ENCODE data around the gene APBA1.

The APBA1 gene

GRCh38 chr9:69472101-69472620 lies 200.0 kb downstream of the APBA1 start:
- no peak for DNase-seq (ENCODE audit: low spot score)

GRCh38 chr9:69471433-69471832 lies 200.7 kb downstream of the APBA1 start:
- no peak for DNase-seq (ENCODE audit: low spot score)

DNA sequence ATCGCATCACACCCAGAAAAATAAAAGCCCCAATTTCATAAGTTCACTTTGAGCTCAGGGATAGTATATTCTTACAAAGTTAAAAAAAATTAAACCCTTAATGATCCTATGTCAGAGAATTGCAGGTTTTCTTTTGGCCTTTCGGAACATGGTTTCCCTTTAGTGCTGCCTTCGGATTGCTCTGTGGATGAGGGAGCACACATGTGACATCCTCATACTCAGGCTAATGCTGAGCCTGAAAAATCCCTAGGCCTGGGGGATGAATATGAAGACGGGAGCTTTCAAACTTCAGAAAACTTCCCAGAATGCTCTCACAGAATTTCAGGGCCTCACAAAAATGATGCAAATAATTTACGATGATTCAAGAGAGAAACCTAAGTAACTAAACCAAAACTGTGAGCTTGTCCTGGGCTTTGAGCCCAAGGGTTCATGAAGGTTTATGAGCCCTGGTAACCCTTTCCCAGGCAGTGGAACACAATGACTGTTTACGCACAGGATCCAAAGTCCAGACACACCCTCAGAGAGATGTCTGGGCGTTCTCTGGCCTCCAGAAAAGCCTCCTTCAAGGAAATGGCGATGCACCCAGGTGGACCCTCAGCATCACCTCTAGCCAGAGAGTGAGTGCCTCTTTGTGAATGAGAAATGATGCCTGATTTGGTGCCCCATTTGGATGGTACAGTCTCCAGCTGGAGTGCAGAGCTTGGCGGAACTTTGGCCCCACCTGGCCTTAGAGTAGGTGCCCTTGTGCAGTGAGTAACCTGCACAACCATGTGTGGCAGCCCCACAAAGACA lies 201.8 kb downstream of the APBA1 start:
- no peak for DNase-seq (ENCODE audit: low spot score)

DNA sequence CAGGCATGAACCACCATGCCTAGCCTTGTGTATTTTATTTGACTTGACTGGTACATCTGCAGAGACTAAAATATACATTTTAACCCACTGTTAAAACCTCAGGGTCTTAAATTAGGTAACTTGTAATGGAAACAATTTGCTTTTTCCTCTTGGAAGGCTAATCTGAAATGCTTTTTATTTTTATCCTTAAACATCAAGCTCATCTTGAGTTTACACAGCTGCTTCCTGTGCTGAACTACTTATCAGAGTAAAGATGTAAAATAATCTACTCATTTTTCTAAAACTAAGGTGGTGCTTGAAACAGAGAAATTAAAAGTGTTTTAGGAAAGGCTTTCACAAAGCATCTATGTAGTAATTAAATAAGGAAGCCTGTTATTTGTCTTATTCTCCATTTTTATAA lies 203.0 kb downstream of the APBA1 start:
- no peak for DNase-seq (ENCODE audit: low spot score)

GRCh38 chr9:69468380-69468779 lies 203.8 kb downstream of the APBA1 start:
- DNase-seq (ENCODE audit: low spot score) = no peak

GRCh38 chr9:69466151-69466550 lies 206.0 kb downstream of the APBA1 start:
- DNase-seq (ENCODE audit: low spot score) = peak; percentile 36

GRCh38 chr9:69465473-69465872 lies 206.7 kb downstream of the APBA1 start:
- DNase-seq (ENCODE audit: low spot score) = no peak

DNA sequence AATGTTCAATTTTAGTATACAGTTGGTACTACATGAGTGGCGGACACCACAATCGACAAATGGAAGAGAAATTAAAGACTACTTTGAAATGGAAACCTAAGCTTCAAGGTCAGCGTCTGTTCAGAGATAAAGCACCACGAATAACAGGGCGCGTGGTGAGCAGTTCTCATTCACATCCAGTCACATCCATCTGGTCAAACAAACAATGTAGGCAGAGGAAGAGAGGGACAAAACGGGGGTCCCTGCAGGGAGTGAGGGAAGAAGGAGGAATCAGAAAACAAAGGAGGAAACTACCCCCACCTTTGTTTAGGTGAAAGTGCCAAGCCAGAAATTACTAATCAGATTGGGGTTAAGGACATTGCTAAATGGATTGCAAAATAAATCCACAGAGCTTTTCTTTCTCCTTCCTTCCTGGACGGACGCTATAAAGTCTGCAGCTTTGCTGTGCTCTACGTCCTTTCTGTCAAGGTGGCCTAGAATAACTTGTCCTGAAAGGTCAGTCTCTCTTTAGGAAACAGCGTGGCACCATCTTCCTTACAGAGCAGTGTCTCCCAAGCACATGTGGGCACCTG lies 208.6 kb downstream of the APBA1 start:
- no peak for DNase-seq (ENCODE audit: low spot score)

DNA sequence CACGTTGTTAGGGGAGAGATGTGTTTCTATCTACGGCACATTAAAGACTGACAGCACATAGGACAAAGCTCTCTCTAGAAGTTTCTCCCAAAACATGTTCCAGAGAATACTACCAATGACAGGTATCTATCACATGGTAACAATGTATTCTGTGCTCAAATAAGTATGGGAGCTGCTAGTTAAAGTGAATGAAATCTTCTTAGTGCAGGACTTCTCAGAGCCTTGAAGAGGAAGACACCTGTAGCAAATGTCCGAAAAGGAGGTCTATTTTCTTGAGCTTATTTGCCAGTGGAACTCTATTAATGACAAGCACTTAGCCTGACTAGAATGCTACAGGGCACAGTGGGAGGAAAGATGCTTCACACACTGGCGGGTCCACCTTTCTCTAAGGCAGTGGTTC lies 209.8 kb downstream of the APBA1 start:
- no peak for DNase-seq (ENCODE audit: low spot score)

DNA sequence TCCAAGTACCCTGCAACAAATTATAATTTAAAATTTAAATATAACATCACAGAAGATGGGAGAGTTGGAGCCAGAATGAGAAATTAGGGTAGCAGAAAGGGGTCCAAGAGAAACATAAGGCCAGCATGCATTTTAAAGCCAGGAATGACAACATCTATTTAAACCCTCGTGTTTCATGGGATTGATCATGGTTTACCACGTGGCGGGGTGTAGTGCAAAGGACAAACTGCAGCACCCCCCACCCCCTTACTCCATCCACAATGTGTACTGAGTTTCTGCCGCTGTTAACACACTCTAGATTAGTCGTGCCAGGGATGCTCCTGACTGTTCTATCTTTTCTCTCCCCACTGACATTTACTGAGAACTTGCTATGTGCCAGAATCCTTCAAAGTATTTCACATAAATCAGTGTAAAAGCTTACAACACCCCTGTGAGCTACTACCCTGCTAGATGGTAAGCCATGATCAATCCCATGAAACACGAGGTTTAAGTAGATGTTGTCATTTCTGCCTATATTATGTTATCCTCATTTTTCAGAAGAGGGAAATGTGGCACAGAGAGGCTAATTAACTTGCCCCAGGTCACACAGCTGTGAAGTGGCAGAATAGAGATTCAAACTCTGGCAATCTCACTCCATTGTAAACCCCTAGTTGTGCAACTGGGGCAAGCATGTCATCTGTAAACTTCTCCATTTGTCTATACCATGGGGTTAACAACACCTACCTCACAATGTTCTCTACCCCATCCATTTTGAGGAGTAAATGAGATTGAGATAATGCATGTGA lies 210.9 kb downstream of the APBA1 start:
- DNase-seq (ENCODE audit: low spot score) = no peak

DNA sequence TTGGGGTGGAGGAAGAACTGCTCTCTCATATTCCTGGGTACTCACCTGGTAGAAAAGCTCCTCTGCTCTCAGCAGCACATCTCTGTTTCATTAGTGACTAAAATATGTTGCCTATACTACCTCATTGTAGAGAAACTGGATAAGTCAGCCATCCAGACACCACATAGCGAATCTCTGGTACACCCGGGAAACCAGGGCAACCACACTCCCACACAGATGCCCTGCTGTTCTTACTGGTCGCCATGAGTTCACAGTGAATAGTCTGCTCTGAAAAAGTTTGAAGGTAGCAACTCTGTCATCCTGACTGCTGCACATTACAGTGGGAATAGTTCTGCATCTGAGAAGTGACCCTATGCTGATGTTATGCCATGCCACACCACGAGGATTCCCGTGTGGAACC lies 212.2 kb downstream of the APBA1 start:
- DNase-seq (ENCODE audit: low spot score) = no peak

GRCh38 chr9:69458176-69458575 lies 214.0 kb downstream of the APBA1 start:
- no peak for DNase-seq (ENCODE audit: low spot score)

DNA sequence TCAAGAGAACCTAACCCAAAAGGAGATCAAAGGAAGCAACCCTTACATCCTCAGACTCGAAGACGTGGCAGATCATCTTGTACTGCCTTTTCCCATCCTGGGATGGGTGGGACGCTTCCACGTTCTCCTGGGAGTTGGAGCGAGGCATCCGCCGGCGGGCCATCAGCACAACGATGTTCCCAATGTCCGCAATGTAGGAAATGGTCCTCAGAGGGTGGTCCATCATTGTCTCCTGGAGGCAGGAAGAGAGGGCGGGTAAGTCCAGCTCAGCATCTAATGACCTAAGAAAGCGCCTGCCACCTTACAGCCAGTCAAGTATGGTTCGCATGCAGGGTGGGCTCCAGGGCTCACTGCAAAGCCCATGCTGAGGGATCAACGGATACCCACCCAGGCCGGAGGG lies 216.0 kb downstream of the APBA1 start:
- DNase-seq (ENCODE audit: low spot score) = no peak

DNA sequence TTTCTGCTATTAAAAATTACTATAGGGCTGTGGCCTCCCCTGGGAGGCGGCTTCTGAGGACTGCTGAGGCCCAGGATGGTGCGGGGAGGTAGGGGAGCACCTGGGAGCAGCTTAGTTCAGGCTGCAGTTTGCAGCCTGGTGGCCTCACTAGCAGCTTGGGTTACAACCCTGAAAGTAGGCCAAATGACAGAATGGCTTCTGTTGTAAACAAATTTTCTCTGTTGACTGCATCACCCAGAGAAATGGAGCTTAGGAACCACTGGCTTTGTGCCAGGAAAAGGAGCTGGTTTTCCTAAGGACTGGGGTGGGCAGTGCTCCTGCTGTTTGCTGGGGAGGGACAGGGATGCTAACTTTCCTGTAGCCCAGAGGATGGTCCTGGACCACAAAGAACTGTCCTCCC lies 216.9 kb downstream of the APBA1 start:
- DNase-seq (ENCODE audit: low spot score) = no peak

GRCh38 chr9:69454321-69454720 lies 217.8 kb downstream of the APBA1 start:
- DNase-seq (ENCODE audit: low spot score) = no peak

DNA sequence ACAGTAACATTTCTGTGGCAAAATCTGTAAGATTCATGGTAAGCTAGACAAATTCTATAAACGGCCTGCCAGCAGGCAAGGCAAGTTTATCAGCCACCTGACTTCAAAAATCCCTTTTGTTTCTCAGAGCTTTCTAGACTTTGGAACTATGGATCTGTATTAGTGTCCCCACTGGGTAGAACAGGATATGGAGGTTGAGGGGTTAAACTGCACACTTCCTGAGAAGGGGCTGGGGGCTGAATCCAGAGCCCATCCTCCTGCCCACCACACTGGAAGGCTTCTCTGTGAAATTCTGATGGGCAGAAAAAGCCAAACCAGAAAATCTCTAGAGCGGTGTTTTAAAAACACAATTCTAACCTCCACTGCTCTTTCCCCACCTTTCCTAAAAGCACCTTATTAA lies 218.4 kb downstream of the APBA1 start:
- no peak for DNase-seq (ENCODE audit: low spot score)

- DNase-seq (ENCODE audit: low spot score) = no peak
These were observed 219.9 kb downstream of the APBA1 start for GRCh38 chr9:69452110-69452782.

- DNase-seq (ENCODE audit: low spot score) = no peak
These were observed 225.7 kb downstream of the APBA1 start for GRCh38 chr9:69446496-69446895.

GRCh38 chr9:69445251-69445650 lies 226.9 kb downstream of the APBA1 start:
- no peak for DNase-seq (ENCODE audit: low spot score)

- no peak for DNase-seq (ENCODE audit: low spot score)
These were observed 227.4 kb downstream of the APBA1 start for GRCh38 chr9:69444791-69445190.

DNA sequence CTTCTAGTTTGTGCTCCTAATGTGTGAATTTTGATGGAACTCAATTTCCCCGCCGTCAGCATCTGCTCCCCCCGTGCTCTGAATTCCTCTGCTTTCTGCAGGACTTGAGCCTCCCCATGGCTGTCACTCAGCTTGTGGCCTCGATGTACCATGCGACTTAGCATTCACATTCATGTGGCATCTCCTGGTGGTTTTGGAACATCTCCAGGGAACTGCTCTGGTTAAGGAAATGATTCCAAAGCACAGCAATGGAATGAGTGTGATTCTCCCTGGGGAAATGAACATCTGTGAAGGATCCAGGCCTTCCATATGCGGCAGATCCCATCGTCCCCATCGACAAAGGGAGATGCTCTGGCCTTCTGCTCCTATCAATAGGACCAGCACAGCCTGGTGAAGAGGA lies 228.2 kb downstream of the APBA1 start:
- peak; percentile 75 for DNase-seq (ENCODE audit: low spot score)

- DNase-seq (ENCODE audit: low spot score) = no peak
These were observed 229.0 kb downstream of the APBA1 start for GRCh38 chr9:69443178-69443577.

Data from AG08395 (cell line).